HL-60 (cell line): Measurements from ENCODE around the gene ZAR1.

Experiments
- POLR2AphosphoS5 ChIP-seq: IDR thresholded peaks from 2 replicates; pipeline ENCODE4 v1.6.1; 2012; ENCODE audit warnings: low read depth
- SPI1 ChIP-seq: IDR thresholded peaks from 2 replicates; pipeline ENCODE4 v1.6.1; 2012; ENCODE audit warnings: low read depth, mild to moderate bottlenecking, borderline replicate concordance
- TF ChIP-seq, protein P1 (sequence below): IDR thresholded peaks from one replicate; pipeline ENCODE4 v1.5.1; 2011; ENCODE audit warnings: low read length, control low read depth, inconsistent platforms; ENCODE audit not compliant: insufficient read depth
- TF ChIP-seq, protein P2 (sequence below): IDR thresholded peaks from 2 replicates; pipeline ENCODE4 v1.6.1; 2012; ENCODE audit warnings: low read depth; ENCODE audit not compliant: insufficient replicate concordance

DNA sequence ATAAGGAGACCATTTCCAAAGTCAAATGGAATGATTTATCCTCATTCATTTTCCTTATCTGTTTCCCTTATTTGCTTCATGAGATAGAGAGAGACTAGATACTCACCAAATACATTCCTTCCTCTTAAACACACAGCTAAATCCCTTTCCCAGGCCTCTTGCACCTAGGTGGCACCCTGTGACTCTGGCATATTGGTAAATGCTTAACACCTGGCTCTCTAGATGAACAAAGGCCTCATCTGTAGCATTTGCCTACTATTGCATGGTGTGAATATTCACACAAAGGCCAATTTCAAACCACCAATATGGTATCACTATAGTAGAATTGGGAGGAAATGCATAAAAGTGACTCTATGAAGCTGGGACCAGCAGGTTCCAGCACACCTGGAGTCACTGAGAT lies 29.1 kb upstream of the ZAR1 start:
- TF ChIP-seq, protein P1, sequence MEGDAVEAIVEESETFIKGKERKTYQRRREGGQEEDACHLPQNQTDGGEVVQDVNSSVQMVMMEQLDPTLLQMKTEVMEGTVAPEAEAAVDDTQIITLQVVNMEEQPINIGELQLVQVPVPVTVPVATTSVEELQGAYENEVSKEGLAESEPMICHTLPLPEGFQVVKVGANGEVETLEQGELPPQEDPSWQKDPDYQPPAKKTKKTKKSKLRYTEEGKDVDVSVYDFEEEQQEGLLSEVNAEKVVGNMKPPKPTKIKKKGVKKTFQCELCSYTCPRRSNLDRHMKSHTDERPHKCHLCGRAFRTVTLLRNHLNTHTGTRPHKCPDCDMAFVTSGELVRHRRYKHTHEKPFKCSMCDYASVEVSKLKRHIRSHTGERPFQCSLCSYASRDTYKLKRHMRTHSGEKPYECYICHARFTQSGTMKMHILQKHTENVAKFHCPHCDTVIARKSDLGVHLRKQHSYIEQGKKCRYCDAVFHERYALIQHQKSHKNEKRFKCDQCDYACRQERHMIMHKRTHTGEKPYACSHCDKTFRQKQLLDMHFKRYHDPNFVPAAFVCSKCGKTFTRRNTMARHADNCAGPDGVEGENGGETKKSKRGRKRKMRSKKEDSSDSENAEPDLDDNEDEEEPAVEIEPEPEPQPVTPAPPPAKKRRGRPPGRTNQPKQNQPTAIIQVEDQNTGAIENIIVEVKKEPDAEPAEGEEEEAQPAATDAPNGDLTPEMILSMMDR, result no peak
- TF ChIP-seq, protein P2, sequence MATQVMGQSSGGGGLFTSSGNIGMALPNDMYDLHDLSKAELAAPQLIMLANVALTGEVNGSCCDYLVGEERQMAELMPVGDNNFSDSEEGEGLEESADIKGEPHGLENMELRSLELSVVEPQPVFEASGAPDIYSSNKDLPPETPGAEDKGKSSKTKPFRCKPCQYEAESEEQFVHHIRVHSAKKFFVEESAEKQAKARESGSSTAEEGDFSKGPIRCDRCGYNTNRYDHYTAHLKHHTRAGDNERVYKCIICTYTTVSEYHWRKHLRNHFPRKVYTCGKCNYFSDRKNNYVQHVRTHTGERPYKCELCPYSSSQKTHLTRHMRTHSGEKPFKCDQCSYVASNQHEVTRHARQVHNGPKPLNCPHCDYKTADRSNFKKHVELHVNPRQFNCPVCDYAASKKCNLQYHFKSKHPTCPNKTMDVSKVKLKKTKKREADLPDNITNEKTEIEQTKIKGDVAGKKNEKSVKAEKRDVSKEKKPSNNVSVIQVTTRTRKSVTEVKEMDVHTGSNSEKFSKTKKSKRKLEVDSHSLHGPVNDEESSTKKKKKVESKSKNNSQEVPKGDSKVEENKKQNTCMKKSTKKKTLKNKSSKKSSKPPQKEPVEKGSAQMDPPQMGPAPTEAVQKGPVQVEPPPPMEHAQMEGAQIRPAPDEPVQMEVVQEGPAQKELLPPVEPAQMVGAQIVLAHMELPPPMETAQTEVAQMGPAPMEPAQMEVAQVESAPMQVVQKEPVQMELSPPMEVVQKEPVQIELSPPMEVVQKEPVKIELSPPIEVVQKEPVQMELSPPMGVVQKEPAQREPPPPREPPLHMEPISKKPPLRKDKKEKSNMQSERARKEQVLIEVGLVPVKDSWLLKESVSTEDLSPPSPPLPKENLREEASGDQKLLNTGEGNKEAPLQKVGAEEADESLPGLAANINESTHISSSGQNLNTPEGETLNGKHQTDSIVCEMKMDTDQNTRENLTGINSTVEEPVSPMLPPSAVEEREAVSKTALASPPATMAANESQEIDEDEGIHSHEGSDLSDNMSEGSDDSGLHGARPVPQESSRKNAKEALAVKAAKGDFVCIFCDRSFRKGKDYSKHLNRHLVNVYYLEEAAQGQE, result no peak
- no peak for TF ChIP-seq SPI1
- TF ChIP-seq POLR2AphosphoS5, result no peak
